HUES6 (cell line): ENCODE measurements around the gene SLC44A1.

Experiments used
- H3K27ac ChIP-seq: 2 replicates; pipeline ENCODE4 v1.7.0; 2013; ENCODE audit warnings: low read depth, mild to moderate bottlenecking, low read length, inconsistent platforms
- H3K27me3 ChIP-seq: 2 replicates; pipeline ENCODE4 v1.6.1; 2013; ENCODE audit warnings: low read length; ENCODE audit not compliant: control insufficient read depth, insufficient read depth
- H3K36me3 ChIP-seq: 2 replicates; pipeline ENCODE4 v1.6.1; 2013; ENCODE audit warnings: low read length; ENCODE audit not compliant: control insufficient read depth, insufficient read depth
- H3K4me1 ChIP-seq: 2 replicates; pipeline ENCODE4 v1.6.1; 2013; ENCODE audit warnings: low read length; ENCODE audit not compliant: control insufficient read depth, insufficient read depth
- H3K4me3 ChIP-seq: 2 replicates; pipeline ENCODE4 v1.5.1; 2013; ENCODE audit warnings: low read depth, low read length
- H3K9ac ChIP-seq: one replicate; pipeline ENCODE4 v1.6.1; 2013; ENCODE audit warnings: mild to moderate bottlenecking, low read length
- H3K9me3 ChIP-seq: 2 replicates; pipeline ENCODE4 v1.6.1; 2013; ENCODE audit warnings: low read depth, low read length; ENCODE audit not compliant: control insufficient read depth, insufficient read depth

SLC44A1 gene

DNA sequence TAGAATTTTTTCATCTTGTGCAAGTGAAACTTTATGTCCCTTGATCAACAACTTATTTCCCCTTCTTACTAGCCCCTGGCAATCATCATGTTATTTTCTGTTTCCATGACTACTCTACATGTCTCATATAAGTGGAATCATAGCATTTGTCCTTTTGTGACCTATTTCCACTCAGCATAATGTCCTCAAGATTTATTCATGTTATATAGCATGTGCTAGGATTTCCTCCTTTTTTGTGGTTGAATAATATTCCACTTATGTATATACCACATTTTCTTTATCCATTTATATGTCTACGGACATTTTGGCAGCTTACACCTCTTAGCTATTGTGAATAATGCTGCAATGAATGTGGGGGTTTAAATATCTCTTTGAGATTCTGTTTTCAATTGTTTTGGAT is 224.4 kb downstream of the SLC44A1 start:
- Histone ChIP-seq H3K27ac (no peak overlapping the region), H3K9me3 (no peaks in the 10 kb centered on the region), H3K4me1 (no peaks in the 10 kb centered on the region), H3K4me3 (no peak overlapping the region), H3K36me3 (peaks cover 54% of the 10 kb centered on the region), H3K27me3 (no peaks in the 10 kb centered on the region), H3K9ac (no peak overlapping the region)

DNA sequence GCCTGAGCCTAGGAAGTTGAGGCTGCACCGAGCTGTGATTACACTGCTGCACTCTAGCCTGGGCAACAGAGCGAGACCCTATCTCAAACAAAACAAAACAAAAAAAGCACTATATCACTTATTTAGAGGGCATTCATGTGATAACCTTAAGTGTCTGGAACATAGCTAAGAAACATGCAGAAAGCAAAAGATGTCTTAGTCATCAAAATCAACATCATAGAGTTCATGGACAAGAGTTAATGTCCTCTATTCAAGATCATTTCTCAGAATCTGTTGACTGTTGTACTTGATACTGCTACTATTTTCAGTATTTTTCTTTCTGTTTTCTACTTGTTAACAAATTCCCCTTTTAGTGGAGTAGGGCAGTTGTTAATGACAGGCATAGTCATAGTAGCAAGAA is 228.8 kb downstream of the SLC44A1 start:
- H3K4me3 ChIP-seq: no peak overlapping the region
- peaks cover 23% of the 10 kb centered on the region for H3K36me3 ChIP-seq
- no peaks in the 10 kb centered on the region for H3K4me1 ChIP-seq
- no peak overlapping the region for H3K27ac ChIP-seq
- no peaks in the 10 kb centered on the region for H3K9me3 ChIP-seq
- no peak overlapping the region for H3K9ac ChIP-seq
- H3K27me3 ChIP-seq: no peaks in the 10 kb centered on the region

DNA sequence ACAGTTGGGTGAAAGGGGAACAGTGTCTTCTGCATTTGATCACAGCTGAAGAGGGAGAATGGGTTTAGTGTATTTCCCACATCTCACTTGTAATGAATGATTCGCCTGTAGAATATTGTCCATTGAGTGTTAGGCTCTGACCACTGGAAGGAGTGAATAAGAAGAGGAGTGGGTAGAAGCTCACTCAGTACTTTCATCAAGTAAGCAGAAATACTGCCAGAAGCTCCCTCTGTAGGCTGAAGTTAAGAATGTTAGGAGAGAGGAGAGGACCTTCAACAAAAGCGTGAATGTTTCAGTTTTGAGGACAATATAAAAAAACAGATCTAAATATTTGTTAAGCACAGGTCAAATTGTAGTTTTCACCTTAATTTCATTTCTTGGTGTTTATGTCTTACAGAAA is 230.9 kb downstream of the SLC44A1 start:
- Histone ChIP-seq H3K36me3 (peaks cover 10% of the 10 kb centered on the region; the same call in 1 of the 2 replicates), H3K4me3 (no peak overlapping the region), H3K27me3 (no peaks in the 10 kb centered on the region), H3K9me3 (no peaks in the 10 kb centered on the region), H3K27ac (no peak overlapping the region), H3K4me1 (no peaks in the 10 kb centered on the region), H3K9ac (no peak overlapping the region)

DNA sequence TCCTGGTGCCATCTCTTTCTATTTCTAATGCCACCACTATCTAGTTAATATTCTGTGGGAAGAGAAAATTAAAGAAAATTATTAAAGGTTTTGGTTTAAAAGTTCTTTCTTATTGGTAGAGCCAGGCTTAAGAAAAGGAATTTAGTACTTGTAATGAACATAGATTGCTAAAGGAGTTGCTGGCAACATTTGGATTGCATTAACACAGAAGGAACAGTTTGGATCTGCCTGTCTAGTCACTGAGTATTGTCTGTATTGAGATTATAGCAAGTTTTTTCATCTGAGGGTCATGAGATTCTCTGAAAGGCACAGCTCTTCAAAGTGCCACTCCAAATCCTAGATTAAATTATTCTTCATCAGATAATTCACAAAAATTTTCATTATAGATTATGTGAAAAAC is 235.4 kb downstream of the SLC44A1 start:
- Histone ChIP-seq H3K9ac (no peak overlapping the region), H3K36me3 (no peaks in the 10 kb centered on the region), H3K27me3 (no peaks in the 10 kb centered on the region), H3K4me3 (no peak overlapping the region), H3K27ac (no peak overlapping the region), H3K4me1 (no peaks in the 10 kb centered on the region), H3K9me3 (no peaks in the 10 kb centered on the region)

DNA sequence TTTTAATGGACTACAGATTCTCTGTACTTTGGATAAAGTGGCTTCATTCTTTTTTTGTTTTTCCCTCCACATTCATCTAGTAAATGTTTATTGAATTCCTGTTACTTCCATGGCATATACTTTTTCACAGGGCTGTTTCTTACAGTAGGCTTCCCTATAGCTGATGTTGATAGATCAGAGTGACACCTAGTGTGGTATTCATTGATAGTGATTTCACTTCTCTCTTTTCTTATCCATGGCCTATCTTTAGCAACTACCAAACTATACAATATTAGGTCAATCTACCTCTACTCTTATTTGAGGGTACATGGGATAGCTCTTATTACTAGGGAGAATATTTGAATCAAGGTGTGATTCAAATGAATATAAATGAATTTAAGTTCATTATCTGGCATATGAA is 239.2 kb downstream of the SLC44A1 start:
- H3K9ac ChIP-seq: no peak overlapping the region
- no peak overlapping the region for H3K27ac ChIP-seq
- H3K4me1 ChIP-seq: no peaks in the 10 kb centered on the region
- H3K27me3 ChIP-seq: no peaks in the 10 kb centered on the region
- H3K9me3 ChIP-seq: no peaks in the 10 kb centered on the region
- peaks cover 10% of the 10 kb centered on the region; the same call in 1 of the 2 replicates for H3K36me3 ChIP-seq
- no peak overlapping the region for H3K4me3 ChIP-seq

DNA sequence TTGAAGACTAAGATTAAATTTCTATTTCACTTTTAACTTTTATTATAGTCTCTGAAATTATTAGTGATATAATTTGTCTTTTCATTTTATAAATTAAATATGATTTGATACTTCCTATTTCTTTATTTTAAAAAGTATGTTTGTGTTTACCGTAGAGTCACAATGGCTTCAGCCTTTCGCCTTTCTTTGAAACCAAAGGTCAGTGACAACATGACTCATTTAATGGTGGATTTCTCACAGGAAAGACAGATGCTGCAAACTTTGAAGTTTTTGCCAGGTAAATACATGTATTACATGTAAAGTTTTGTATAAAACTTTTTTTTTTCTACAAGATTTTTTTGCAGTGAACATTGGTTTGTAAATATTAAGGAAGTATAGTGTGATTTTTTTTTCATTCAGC is 239.8 kb downstream of the SLC44A1 start:
- Histone ChIP-seq H3K27ac (no peak overlapping the region), H3K4me3 (no peak overlapping the region), H3K36me3 (peaks cover 10% of the 10 kb centered on the region; the same call in 1 of the 2 replicates), H3K9me3 (no peaks in the 10 kb centered on the region), H3K9ac (no peak overlapping the region), H3K4me1 (no peaks in the 10 kb centered on the region), H3K27me3 (no peaks in the 10 kb centered on the region)

DNA sequence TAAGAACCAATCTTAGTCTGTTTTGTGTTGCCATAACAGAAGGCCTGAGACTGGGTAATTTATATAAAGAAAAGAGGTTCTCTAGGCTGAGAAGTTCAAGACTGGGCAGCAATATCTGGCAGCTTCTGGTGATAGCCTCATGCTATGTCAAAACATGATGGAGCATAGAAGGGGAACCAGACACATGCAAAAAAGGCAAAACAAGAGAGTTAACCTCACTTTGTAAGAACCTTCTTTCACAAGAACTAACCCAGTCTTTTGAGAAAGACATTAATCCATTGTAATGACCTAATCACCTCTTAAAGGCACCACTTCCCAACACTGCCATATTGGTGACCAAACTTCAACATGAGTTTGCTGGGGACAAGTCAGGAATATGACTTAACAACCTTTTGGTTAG is 240.7 kb downstream of the SLC44A1 start:
- no peak overlapping the region for H3K9ac ChIP-seq
- no peak overlapping the region for H3K27ac ChIP-seq
- no peaks in the 10 kb centered on the region for H3K4me1 ChIP-seq
- H3K27me3 ChIP-seq: no peaks in the 10 kb centered on the region
- H3K36me3 ChIP-seq: peaks cover 10% of the 10 kb centered on the region; the same call in 1 of the 2 replicates
- H3K9me3 ChIP-seq: no peaks in the 10 kb centered on the region
- H3K4me3 ChIP-seq: no peak overlapping the region
